GM06990 (cell line): ENCODE data around the gene AFAP1L2.

Source experiments
- DNase-seq: peaks from one replicate; pipeline ENCODE4 v3.0.0-alpha.2; 2011; ENCODE audit not compliant: insufficient read length; ENCODE audit errors: extremely low read depth
- H3K27me3 ChIP-seq: replicated peaks from 2 replicates; pipeline ENCODE4 v1.6.0; 2011; ENCODE audit warnings: low read length; ENCODE audit not compliant: control insufficient read depth, insufficient read depth
- H3K36me3 ChIP-seq: 2 replicates; pipeline ENCODE4 v1.5.1; 2011; ENCODE audit warnings: low read length; ENCODE audit not compliant: control insufficient read depth, insufficient read depth
- H3K4me3 ChIP-seq: replicated peaks from 2 replicates; pipeline ENCODE4 v1.5.1; 2011; ENCODE audit warnings: low read depth, mild to moderate bottlenecking, control low read depth, low read length
- TF ChIP-seq, protein P1 (sequence below): IDR thresholded peaks from 2 replicates; pipeline ENCODE4 v1.5.1; 2011; ENCODE audit warnings: low read length, control low read depth, mild to moderate bottlenecking, inconsistent platforms; ENCODE audit not compliant: insufficient read depth, poor library complexity, severe bottlenecking

Gene AFAP1L2

DNA sequence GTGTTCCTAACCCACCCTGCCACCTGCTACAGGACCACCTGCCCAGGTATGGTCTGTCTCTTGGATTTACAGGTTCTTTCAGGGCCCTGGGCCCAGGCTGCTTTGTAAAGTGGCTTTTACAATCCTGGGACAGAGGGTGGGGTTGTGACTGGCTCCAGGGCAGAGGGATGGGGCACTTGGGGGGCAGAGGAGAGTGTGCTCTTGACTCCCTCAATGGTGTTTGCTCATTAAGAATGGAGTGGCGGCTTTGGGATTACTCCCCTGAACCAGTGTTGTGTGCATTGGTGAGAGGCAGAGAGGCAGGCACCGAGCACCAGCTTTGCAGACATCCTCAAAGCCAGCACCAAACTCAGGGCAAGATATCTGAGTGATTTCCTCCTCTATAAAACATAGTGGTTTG, 121.8 kb downstream of the AFAP1L2 start:
- no peaks in the 10 kb centered on the region for H3K36me3 ChIP-seq
- H3K27me3 ChIP-seq, result no peaks in the 10 kb centered on the region; the same call in 1 of the 2 replicates
- DNase-seq, result no peak
- TF ChIP-seq, protein P1, sequence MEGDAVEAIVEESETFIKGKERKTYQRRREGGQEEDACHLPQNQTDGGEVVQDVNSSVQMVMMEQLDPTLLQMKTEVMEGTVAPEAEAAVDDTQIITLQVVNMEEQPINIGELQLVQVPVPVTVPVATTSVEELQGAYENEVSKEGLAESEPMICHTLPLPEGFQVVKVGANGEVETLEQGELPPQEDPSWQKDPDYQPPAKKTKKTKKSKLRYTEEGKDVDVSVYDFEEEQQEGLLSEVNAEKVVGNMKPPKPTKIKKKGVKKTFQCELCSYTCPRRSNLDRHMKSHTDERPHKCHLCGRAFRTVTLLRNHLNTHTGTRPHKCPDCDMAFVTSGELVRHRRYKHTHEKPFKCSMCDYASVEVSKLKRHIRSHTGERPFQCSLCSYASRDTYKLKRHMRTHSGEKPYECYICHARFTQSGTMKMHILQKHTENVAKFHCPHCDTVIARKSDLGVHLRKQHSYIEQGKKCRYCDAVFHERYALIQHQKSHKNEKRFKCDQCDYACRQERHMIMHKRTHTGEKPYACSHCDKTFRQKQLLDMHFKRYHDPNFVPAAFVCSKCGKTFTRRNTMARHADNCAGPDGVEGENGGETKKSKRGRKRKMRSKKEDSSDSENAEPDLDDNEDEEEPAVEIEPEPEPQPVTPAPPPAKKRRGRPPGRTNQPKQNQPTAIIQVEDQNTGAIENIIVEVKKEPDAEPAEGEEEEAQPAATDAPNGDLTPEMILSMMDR, result no peak
- no peak overlapping the region for H3K4me3 ChIP-seq

DNA sequence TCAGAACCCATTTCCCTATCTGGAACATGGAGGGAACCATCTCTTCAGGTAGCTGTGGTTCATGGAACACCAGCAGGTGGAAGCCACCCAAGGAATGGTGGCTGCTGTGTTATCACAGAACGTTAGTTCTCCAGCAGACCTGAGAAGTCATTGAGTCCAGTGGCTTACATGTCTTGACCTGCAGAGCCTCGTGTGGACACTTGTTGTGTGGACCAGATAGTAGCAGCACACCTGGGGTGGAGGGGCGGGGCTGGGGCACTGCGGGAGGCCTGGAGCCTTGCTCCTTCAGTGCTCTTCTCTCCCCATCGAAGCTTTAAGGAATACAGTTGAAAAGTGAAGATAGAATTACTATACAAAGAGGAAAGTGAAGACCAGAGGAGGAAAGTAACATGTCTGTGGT, 122.8 kb downstream of the AFAP1L2 start:
- TF ChIP-seq, protein P1, result no peak
- H3K4me3 ChIP-seq, result no peak overlapping the region
- H3K36me3 ChIP-seq, result no peaks in the 10 kb centered on the region
- H3K27me3 ChIP-seq, result no peaks in the 10 kb centered on the region; the same call in 1 of the 2 replicates
- DNase-seq, result no peak

DNA sequence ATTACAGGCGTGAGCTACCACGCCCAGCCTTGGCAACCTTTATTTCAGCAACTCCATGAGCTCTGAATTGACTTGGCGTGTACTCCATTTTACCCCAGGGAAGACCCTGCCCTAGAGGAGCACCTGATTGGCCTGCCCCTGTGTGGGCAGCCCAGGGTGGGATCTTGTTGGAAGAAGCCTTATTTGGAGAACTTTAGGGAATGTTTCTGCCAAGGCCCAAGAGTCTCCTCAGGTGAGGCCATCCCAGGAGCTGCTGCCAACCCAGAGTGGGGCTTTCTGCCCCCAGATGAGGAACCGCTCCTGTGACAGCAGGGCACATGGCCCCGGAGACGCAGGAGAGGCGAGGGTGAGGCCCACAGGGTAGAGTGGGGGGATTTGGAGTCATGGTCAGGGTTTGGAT, 123.3 kb downstream of the AFAP1L2 start:
- TF ChIP-seq, protein P1, result no peak
- Histone ChIP-seq H3K4me3 (no peak overlapping the region), H3K27me3 (no peaks in the 10 kb centered on the region), H3K36me3 (no peaks in the 10 kb centered on the region)
- DNase-seq, result no peak

DNA sequence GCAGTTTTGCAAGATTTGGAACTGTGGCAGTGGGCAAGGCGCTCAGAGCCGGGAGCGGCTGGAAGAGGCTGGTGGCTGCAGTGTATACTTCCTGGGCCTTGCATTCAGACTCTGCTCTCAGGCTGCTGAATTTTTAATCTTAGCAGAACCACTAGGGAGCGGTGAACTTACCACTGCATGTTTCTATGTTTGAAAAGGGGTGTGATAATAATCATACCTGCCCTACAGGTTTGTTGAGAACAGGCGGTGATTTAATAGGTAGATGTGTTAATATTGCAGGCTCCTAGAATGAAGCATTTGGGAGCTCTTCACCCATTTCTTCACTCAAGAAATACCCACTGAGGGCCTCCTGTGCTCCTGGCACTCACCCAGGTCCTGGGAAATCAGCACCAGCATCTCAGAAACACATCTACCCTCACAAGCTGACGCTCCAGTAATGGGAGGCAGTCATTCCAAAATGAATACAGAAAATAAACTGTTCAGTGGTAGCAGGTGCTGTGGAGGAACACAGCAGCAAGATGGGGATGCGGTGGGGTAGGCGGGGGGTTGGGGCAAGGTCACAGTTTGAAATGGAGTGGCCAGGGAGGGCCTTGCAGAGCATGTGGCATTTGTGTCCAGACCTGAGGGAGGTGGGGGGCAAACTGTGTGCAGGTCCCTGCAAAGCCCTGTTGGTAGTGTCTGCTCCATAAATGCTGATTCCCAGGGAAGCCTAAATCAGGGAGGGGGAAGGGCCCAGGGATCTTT, 124.2 kb downstream of the AFAP1L2 start:
- H3K27me3 ChIP-seq, result no peaks in the 10 kb centered on the region

DNA sequence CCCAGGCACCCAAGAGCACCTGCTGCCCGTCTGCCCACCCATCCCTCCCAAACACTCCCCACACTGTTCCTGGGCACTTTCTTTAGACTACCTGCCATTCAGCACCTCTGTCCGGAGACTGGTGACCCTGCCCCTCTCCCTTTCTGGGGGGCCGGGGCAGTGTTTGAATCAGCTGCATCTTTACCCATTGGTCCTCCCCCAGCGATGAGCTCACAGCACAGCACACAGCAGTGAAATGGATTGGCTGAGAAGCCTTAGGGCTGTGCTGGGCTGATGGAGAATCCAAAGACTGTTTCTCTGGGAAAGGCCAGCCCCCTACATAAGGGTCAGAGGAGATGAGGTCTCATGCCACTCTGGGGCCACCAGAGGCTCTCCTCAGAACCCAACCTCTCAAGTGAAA, 125.0 kb downstream of the AFAP1L2 start:
- TF ChIP-seq, protein P1, result no peak
- H3K27me3 ChIP-seq, result no peaks in the 10 kb centered on the region
- no peak for DNase-seq
- H3K36me3 ChIP-seq, result no peaks in the 10 kb centered on the region
- H3K4me3 ChIP-seq, result no peak overlapping the region

More for the DNA sequence above, 124.2 kb downstream of the AFAP1L2 start:
- Histone ChIP-seq H3K4me3 (no peak overlapping the region), H3K36me3 (no peaks in the 10 kb centered on the region)
- DNase-seq, result no peak
- TF ChIP-seq, protein P1, result no peak

DNA sequence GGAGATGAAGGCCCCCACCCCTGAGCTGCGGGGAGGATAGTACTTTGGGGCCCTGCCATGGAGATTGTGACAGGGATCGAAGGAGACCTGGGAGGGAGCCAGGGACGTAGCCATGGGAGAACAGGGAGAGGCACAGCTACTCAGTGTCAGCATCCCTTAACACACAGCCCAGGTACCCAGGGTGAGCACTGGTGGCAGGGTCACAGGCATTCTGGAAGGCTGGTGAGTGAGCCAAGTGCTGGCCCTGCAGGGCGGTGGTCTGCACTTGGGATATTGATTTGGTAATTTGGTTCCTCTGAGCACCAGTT, 125.5 kb downstream of the AFAP1L2 start:
- TF ChIP-seq, protein P1, result no peak
- Histone ChIP-seq H3K36me3 (no peaks in the 10 kb centered on the region), H3K27me3 (no peaks in the 10 kb centered on the region; the same call in 1 of the 2 replicates), H3K4me3 (no peak overlapping the region)
- no peak for DNase-seq
